Upper lobe of left lung (tissue), 6 donors: ENCODE data around the gene SMIM29. TPM values are rescaled to one million over a fixed set of nuclear protein-coding genes. Genes with fewer than 3 reads are reported as not detected.
"Not testable (repeated sequence)": the region's sequence is repeated elsewhere in the genome, so short reads cannot be mapped to it uniquely, and the experiment has no call there.

ENCODE experiments used
- ATAC-seq, 2 donors: fragments of 200-7000 bp; cut with Tn5 transposase; one replicate each; pipeline ENCODE4 v1.9.1; 2022; ENCODE audit warnings: mild to moderate bottlenecking in 2 of 2, moderate library complexity in 2 of 2; ENCODE audit not compliant: low FRiP score in 2 of 2
- DNase-seq, 2 donors: peaks; one replicate each; pipeline ENCODE4 v3.0.0-alpha.2; 2019 to 2020
- H3K27ac ChIP-seq, 4 donors: fragments of 200-600 bp; sonication (generic); one replicate each; pipeline ENCODE4 v1.5.1; 2016 to 2019
- H3K27me3 ChIP-seq, 4 donors: fragments of 200-600 bp; sonication (generic); one replicate each; pipeline ENCODE4 v1.5.1; 2017 to 2019
- H3K36me3 ChIP-seq, 4 donors: fragments of 200-600 bp; sonication (generic); one replicate each; pipeline ENCODE4 v1.5.1; 2016 to 2019
- H3K4me1 ChIP-seq, 4 donors: fragments of 200-600 bp; sonication (generic); one replicate each; pipeline ENCODE4 v1.5.1; 2018 to 2019
- H3K4me3 ChIP-seq, 4 donors: fragments of 200-600 bp; sonication (generic); one replicate each; pipeline ENCODE4 v1.5.1; 2017 to 2019; ENCODE audit warnings: mild to moderate bottlenecking in 2 of 4, moderate library complexity in 1 of 4
- H3K9me3 ChIP-seq, 4 donors: fragments of 200-600 bp; sonication (generic); one replicate each; pipeline ENCODE4 v1.5.1; 2018 to 2019
- EP300 ChIP-seq, 4 donors: sonication (generic); formaldehyde crosslinking; IDR thresholded peaks; one replicate each; pipeline ENCODE4 v1.5.1; 2017; ENCODE audit warnings: antibody characterized with exemption in 4 of 4, control low read depth in 2 of 4
- POLR2A ChIP-seq, 4 donors: fragments of 450-650 bp; IDR thresholded peaks; one replicate each; pipeline ENCODE4 v1.5.1; 2016 to 2017; ENCODE audit warnings: antibody characterized with exemption in 4 of 4, mild to moderate bottlenecking in 2 of 4
- POLR2AphosphoS5 ChIP-seq, 2 donors: sonication (generic); formaldehyde crosslinking; IDR thresholded peaks; one replicate each; pipeline ENCODE4 v1.5.1; 2017; ENCODE audit warnings: antibody characterized with exemption in 2 of 2
- WGBS, 2 donors: methylation state at CpG; one replicate each; pipeline ENCODE4 v1.1.5; 2017 to 2018; 5-methylcytosine and 5-hydroxymethylcytosine counted together
- total RNA-seq, 6 donors: library from RNA; depleted of rRNA in 4 of 6; stranded (reverse); fragments of >200 nt in 4 of 6; gene quantifications; one replicate each; pipeline versions ENCODE4 v1.1.0 to v1.2.1, GENCODE V29; 2016 to 2021
- TF ChIP-seq, protein P1 (sequence below), 6 experiments: fragments of 450-650 bp in 4 of 6; fragments of 200-600 bp in 2 of 6; sonication (generic) in 2 of 6; IDR thresholded peaks; one replicate each; pipeline ENCODE4 v1.5.1; 2016 to 2019; ENCODE audit warnings: antibody characterized with exemption in 6 of 6
- donor health status: DM: no; HTN: no; CAD: no; lungs with moderate emphysema.
- donor health status: DM: no; HTN: yes; CAD: no; lungs with severe emphysema.

Gene SMIM29
- total RNA-seq, 6 donors from 2014 or later = 12.6 to 42.2 (median 34.9) TPM

- H3K27ac ChIP-seq = no peak overlapping the region
- H3K9me3 ChIP-seq = no peaks in the 10 kb centered on the region
- DNase-seq (no peak), ATAC-seq (no peak)
- H3K27me3 ChIP-seq = no peaks in the 10 kb centered on the region
- peaks cover 29 to 49% (median 46%) of the 10 kb centered on the region in 4 donors for H3K4me1 ChIP-seq
- peaks cover 0 to 29% (median 2%) of the 10 kb centered on the region in 4 donors for H3K36me3 ChIP-seq
- TF ChIP-seq, protein P1, sequence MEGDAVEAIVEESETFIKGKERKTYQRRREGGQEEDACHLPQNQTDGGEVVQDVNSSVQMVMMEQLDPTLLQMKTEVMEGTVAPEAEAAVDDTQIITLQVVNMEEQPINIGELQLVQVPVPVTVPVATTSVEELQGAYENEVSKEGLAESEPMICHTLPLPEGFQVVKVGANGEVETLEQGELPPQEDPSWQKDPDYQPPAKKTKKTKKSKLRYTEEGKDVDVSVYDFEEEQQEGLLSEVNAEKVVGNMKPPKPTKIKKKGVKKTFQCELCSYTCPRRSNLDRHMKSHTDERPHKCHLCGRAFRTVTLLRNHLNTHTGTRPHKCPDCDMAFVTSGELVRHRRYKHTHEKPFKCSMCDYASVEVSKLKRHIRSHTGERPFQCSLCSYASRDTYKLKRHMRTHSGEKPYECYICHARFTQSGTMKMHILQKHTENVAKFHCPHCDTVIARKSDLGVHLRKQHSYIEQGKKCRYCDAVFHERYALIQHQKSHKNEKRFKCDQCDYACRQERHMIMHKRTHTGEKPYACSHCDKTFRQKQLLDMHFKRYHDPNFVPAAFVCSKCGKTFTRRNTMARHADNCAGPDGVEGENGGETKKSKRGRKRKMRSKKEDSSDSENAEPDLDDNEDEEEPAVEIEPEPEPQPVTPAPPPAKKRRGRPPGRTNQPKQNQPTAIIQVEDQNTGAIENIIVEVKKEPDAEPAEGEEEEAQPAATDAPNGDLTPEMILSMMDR (IDR thresholded peaks at IDR 0.05) = no peak
- TF ChIP-seq EP300 (IDR thresholded peaks at IDR 0.05) = no peak
- no peak for TF ChIP-seq POLR2A (IDR thresholded peaks at IDR 0.05)
- TF ChIP-seq POLR2AphosphoS5 (IDR thresholded peaks at IDR 0.05) = no peak
- no peak overlapping the region for H3K4me3 ChIP-seq
- 77 to 90% methylated on average over 1 to 2 of the region's 2 CpGs for WGBS, 2 donors
Measured at GRCh38 chr6:34246249-34246562, 2.6 kb downstream of the SMIM29 start.

GRCh38 chr6:34245761-34246140 is 3.1 kb downstream of the SMIM29 start:
- H3K4me3 ChIP-seq, H3K27me3 ChIP-seq, ATAC-seq, H3K9me3 ChIP-seq, H3K27ac ChIP-seq, DNase-seq: not testable (repeated sequence)
- 83% methylated on average over 7 of the region's 7 CpGs for WGBS, 2 donors
- H3K36me3 ChIP-seq = peaks cover 0 to 33% (median 4%) of the 10 kb centered on the region in 4 donors
- peaks cover 29 to 49% (median 46%) of the 10 kb centered on the region in 4 donors for H3K4me1 ChIP-seq

GRCh38 chr6:34245032-34245760 is 3.6 kb downstream of the SMIM29 start:
- DNase-seq, ATAC-seq, H3K9me3 ChIP-seq, H3K4me3 ChIP-seq, H3K27me3 ChIP-seq: not testable (repeated sequence)
- Histone ChIP-seq H3K36me3 (peaks cover 0 to 33% (median 5%) of the 10 kb centered on the region in 4 donors), H3K4me1 (peaks cover 29 to 48% (median 45%) of the 10 kb centered on the region in 4 donors), H3K27ac (peak overlapping the region in 1 of 4 donors; percentile 71)
- WGBS, 2 donors = 88% methylated on average over 9 to 10 of the region's 13 CpGs

GRCh38 chr6:34243901-34244884 is 4.6 kb downstream of the SMIM29 start:
- ATAC-seq = peak in 1 of 2 donors; percentile 70
- no peaks in the 10 kb centered on the region for H3K27me3 ChIP-seq
- DNase-seq = peak; percentile 66 to 80
- WGBS, 2 donors = 37 to 38% methylated on average over 8 to 18 of the region's 19 CpGs
- peaks cover 0 to 33% (median 5%) of the 10 kb centered on the region in 4 donors for H3K36me3 ChIP-seq
- peak overlapping the region; percentile 52 to 73 (median 67) for H3K27ac ChIP-seq
- no peaks in the 10 kb centered on the region for H3K9me3 ChIP-seq
- no peak for TF ChIP-seq POLR2A (IDR thresholded peaks at IDR 0.05)
- TF ChIP-seq POLR2AphosphoS5 (IDR thresholded peaks at IDR 0.05) = peak; percentile 14 to 33
- no peak for TF ChIP-seq EP300 (IDR thresholded peaks at IDR 0.05)
- TF ChIP-seq, protein P1 (IDR thresholded peaks at IDR 0.05) = peak in 1 of 6 experiments; percentile 21
- peaks cover 21 to 38% (median 36%) of the 10 kb centered on the region in 4 donors for H3K4me1 ChIP-seq
- H3K4me3 ChIP-seq = peak overlapping the region in 1 of 4 donors; percentile 1

DNA sequence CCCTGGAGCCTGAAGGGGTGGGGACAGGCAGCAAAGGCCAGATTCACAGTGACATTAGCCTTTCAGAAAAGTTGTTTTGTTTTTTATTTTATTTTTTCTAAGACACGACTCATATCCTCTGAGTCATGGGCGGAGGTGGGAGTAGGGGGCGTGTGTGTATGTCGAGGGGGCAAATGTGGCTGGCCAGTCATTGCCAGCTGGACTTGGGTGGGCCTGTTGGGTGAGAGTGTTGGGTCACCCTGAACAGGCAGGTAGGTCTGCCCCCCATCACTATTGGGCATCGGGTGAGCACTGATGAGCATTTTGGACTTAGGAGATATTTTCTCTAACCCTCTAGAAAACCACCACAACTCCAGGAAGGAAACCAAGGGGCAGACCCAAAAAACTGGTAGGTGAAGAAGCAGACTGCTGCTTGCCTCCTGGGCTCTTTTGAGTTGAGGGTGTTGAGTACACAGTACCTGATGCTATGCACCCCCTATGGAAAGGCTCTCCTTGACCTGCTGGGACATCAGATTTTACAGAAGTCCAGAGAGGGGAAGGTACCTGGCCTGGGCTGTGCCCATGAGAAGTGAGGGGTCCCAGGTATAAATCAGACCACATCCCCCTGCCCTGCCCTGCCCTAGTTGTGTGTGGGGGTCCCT is 5.6 kb downstream of the SMIM29 start:
- TF ChIP-seq POLR2AphosphoS5 (IDR thresholded peaks at IDR 0.05) (no peak), EP300 (IDR thresholded peaks at IDR 0.05) (no peak), POLR2A (IDR thresholded peaks at IDR 0.05) (no peak)
- TF ChIP-seq, protein P1 (IDR thresholded peaks at IDR 0.05) = no peak
- Histone ChIP-seq H3K4me3 (no peak overlapping the region), H3K4me1 (peaks cover 22 to 41% (median 39%) of the 10 kb centered on the region in 4 donors), H3K9me3 (no peaks in the 10 kb centered on the region), H3K36me3 (peaks cover 0 to 33% (median 5%) of the 10 kb centered on the region in 4 donors), H3K27me3 (no peaks in the 10 kb centered on the region), H3K27ac (peak overlapping the region in 3 of 4 donors; percentile 63 to 73 (median 71))
- DNase-seq (no peak), ATAC-seq (no peak)
- 60 to 71% methylated on average over 5 of the region's 5 CpGs for WGBS, 2 donors
